Hindlimb muscle (tissue), 1 donor: ENCODE data around the gene SLC44A2. TPM values are rescaled to one million over a fixed set of nuclear protein-coding genes. Genes with fewer than 3 reads are reported as not detected.

Experiments
- DNase-seq: peaks from one replicate; pipeline ENCODE4 v3.0.0-alpha.2; 2013
- polyA plus RNA-seq: library from polyadenylated mRNA; unstranded; fragments of 120-200 nt; gene quantifications from one replicate; pipeline ENCODE4 v1.2.1, GENCODE V29; 2013; ENCODE audit not compliant: insufficient read length

SLC44A2 gene
- polyA plus RNA-seq, 1 donor: 184 TPM

DNA sequence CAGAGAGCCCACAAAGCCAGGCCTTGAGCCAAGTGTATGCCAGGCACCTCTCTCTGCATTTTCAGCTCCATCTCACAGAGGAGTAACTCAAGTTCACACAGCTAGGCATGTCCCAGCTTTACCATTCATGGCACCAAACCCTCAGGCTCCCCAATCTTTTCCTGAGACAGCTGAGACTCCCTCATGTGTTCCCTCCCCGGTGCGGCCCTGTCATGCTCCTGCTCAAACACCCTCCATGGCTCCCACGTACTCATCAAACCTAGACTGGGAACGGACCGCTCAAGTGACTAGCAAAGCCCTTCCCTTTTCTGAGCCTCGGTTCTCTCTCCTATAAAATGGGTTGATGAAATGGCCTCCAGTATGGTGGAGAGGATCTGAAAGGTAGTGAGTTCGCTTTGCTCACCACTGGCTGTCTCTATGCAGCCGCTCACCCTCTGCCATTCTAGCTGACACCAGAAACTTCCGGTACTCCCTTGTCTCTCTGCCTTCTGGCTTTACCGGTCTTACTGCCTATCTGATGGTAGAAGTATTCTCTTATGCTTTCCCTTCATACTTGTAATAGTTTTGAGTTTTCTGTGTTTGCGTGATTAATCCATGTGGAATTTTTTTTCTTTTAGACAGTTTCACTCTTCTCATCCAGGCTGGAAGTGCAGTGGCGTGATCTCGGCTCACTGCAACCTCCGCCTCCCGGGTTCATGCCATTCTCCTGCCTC lies 7.8 kb upstream of the SLC44A2 start:
- DNase-seq: no peak

DNA sequence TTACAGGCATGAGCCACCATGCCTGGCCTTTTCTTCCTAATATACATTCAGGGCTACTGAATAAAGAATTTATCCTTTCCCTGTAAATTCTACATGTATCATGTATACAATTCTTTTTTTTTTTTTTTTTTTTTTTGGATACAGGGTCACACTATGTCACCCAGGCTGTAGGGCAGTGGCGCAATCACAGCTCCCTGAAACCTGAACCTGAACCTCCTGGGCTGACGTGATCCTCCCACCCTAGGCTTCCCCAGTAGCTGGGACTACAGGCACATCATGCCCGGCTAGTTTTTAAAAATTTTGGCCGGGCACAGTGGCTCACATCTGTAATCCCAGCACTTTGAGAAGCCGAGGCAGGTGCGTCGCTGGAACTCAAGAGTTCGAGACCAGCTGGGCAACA lies 6.5 kb upstream of the SLC44A2 start:
- DNase-seq: no peak

DNA sequence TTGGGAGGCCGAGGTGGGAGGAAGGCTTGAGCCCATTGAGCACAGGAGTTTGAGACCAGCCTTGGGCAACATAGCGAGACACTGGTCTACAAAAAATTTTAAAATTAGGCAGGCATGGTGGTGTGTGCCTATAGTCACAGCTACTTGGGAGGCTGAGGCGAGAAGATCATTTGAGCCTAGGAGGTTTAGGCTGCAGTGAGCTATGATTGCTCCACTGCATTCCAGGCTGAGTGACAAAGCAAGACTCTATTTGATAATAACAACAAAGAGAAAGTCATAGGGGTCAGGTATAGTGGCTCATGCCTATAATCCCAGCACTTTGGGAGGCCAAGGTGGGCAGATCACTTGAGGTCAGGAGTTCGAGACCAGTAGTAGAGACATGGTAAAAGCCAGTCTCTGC lies 4.6 kb upstream of the SLC44A2 start:
- DNase-seq: no peak

DNA sequence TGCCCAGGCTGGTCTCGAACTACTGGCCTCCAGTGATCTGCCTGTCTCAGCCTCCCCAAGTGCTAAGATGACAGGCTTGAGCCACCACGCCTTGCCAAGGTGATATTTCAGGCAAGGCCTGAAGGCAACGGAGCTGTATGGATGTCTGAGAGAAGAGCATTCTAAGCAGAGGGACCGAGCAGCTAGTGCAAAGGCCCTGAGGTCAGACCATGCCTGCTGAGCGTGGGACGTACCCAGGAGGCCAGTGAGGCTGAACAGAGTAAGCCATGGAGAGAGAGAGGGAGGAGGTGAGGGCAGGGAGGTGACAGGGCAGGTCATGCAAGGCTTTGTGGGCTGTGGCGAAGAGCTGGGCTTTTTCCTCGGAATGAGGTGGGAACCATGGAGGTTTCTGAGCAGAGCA lies 3.4 kb upstream of the SLC44A2 start:
- DNase-seq: no peak

DNA sequence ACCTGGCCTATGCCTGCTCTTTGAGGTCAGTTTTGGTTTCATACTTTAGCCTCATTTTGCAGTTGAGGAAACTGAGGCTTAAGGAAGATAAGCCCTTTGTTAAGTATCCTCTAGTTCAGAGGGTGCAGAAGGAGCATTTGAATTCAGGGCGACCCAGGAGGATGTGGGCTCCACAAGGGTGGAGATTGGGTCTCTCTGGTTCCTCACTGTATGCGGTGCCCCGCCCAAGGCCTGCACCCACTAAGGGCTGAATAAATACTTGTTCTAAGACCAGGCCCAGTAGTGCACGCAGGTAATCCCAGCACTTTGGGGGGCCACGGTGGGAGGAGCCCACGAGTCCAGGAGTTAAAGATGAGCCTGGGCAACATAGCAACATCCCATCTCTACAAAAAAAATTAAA lies 768 bp upstream of the SLC44A2 start:
- no peak for DNase-seq

DNA sequence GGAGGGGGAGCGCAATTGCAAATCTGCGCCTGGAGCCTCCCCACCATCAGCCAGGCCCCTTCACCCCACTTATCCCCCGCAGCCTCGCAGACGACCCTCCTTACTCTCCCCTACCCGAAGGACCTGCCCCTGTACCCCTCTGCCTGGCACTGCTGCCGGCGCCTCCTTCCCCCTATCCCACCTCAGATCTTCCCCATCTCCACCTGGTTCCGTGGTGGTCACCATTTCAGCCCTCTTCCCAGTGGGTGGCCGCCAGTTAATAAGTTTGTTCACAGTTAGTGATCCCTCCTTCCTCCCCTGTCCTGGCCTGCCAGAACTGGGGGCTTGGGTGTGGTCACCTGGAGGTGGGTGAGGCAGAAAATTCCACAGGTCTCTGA lies 397 bp downstream of the SLC44A2 start:
- no peak for DNase-seq

DNA sequence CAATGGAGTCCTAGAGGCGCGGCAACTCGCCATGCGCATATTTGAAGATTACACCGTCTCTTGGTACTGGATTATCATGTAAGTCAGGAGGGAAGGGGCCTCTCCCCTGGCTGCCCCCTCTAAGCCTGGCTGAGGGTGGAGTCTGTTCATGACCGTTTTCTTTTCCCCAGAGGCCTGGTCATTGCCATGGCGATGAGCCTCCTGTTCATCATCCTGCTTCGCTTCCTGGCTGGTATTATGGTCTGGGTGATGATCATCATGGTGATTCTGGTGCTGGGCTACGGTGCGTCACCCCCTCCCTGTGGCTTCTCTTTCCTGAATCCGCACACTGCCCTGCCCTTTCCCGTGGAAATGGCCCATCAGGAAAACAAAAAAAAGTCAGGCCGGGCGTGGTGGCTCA lies 6.5 kb downstream of the SLC44A2 start:
- DNase-seq: no peak

DNA sequence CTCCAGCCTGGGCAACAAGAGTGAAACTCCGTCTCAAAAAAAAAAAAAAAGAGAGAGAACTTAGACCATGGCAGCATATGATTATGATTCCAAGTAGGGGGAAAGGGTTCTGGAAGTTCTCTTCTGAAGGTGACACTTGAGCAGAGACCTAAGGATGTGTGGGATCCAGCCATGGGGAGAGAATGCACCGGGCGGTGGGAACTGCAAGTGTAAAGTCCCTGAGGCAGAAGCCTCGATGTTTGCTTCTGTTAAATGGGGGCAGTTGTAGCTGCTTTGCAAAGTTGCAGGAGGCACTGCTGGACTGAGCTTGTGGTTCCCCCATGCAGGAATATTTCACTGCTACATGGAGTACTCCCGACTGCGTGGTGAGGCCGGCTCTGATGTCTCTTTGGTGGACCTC lies 9.1 kb downstream of the SLC44A2 start:
- DNase-seq: no peak

DNA sequence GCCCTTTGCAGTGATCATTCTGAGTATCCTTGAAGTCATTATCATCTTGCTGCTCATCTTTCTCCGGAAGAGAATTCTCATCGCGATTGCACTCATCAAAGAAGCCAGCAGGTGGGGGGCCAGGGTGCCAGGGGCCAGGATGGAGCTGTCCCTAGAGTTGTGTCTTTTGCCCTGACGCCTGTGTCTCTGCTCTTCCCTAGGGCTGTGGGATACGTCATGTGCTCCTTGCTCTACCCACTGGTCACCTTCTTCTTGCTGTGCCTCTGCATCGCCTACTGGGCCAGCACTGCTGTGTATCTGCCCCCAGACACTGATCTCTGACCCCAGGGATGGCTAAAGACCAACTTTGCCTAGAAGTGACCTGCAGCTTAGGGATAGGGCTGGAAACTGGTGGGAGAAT lies 9.6 kb downstream of the SLC44A2 start:
- DNase-seq: no peak

DNA sequence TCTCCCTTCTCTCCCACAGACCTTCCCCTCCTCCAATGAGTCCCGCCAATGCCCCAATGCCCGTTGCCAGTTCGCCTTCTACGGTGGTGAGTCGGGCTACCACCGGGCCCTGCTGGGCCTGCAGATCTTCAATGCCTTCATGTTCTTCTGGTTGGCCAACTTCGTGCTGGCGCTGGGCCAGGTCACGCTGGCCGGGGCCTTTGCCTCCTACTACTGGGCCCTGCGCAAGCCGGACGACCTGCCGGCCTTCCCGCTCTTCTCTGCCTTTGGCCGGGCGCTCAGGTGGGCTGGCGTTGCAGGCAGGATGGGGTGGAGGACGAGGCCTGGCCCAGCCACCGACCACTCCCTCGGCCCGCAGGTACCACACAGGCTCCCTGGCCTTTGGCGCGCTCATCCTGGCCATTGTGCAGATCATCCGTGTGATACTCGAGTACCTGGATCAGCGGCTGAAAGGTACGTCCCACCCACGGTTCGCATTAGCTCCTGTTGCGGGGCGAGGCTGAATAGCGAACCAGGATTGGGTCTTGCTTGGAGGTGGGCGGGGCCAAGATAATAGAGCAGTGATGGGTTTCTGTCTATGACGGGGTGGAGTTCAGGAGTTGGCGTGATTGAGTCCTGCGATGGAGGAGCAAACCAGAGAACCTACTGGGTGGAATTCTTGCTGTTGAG lies 11.1 kb downstream of the SLC44A2 start:
- DNase-seq: no peak

DNA sequence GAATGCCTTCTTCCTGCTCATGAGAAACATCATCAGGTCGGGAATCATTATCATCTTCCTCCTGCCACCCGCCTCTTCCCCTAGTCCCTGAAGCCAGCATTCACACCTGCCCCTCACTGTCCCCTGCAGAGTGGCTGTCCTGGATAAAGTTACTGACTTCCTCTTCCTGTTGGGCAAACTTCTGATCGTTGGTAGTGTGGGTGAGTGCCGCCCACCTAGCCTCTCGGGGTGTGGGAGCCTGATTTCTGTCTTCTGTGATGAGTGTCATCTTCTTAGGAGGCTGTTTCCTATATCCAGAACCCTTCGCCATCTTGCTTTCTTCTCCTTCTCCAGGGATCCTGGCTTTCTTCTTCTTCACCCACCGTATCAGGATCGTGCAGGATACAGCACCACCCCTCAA lies 12.5 kb downstream of the SLC44A2 start:
- no peak for DNase-seq

DNA sequence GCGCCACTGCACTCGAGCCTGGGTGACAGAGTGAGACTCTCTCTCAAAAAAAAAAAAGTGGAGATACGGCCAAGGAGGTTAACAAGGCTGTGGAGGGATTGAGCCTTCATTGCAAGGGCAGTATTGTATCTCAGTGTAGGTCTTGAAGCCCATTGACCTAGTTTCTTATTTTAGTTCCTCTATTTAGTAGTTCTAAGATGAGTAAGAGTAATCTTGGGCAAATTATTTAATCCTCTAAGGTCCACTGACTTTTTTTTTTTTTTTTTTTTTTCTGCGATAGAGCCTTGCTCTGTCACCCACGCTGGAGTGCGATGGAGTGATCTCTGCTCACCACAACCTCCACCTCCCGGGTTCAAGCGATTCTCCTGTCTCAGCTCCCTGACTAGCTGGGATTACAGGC lies 14.5 kb downstream of the SLC44A2 start:
- no peak for DNase-seq

DNA sequence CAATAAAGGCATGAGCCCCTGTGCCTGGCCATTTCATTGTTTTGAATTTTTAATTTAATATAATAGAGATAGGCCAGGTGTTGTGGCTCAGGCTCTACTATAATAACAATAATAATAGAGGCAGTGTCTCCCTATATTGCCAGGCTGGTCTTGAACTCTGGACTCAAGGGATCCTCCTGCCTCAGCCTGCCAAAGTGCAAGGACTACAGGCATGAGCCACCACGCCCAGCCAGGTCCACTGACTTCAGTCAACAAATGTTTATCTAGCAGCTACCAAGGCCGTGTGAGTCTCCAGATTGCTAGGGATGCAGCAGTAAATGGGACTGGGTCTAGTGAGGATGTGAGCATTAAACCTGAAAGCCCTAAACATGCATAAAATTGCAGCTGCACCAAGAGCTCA lies 15.0 kb downstream of the SLC44A2 start:
- no peak for DNase-seq

DNA sequence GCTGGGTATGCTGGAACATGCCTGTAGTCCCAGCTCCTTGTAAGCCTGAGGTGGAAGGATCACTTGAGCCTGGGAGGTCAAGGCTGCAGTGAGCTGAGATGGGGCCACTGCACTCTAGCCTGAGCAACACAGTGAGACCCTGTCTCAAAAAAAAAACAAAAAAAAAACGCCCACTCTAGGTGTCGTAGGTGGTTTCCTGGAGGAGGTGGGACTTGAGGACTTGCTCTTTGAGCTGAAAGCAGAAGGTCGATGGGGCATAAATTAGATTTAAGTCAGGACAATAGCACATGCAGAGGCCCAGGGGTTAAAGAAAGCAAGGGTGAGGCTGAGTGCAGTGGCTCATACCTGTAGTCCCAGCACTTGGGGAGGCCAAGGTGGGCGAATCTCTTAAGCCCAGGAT lies 15.9 kb downstream of the SLC44A2 start:
- no peak for DNase-seq

DNA sequence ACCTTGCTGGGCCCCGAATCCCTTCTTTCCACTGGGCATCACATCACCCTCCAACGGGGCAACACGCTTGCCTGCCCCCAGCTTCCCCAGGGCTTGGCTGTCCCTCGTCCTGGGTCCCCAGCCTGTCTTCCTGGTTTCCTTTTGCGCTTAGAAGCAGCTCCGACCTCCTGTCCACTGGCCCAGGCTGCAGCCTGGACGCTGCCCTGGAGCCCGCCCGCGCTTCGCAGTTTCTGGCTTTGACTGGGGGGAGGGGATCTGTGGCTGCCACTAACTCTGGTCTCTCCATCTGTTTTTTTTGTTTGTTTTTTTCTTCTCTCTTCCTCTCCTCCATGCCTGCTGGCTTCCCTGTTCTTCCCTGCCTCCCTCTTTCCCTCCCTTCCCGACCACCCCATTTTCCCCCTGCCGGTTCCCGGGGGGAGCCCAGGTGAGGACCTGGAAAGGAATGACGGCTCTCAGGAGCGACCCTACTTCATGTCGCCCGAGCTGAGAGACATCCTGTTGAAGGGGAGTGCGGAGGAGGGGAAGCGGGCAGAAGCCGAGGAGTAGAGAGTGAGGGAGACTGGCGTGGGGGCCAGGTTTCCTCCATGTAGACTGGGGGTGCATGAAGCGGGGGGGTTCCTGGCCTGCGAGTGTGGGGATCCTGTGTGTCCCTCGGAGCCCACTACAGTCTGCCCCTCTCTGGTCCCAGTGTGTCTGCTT lies 17.3 kb downstream of the SLC44A2 start:
- no peak for DNase-seq

DNA sequence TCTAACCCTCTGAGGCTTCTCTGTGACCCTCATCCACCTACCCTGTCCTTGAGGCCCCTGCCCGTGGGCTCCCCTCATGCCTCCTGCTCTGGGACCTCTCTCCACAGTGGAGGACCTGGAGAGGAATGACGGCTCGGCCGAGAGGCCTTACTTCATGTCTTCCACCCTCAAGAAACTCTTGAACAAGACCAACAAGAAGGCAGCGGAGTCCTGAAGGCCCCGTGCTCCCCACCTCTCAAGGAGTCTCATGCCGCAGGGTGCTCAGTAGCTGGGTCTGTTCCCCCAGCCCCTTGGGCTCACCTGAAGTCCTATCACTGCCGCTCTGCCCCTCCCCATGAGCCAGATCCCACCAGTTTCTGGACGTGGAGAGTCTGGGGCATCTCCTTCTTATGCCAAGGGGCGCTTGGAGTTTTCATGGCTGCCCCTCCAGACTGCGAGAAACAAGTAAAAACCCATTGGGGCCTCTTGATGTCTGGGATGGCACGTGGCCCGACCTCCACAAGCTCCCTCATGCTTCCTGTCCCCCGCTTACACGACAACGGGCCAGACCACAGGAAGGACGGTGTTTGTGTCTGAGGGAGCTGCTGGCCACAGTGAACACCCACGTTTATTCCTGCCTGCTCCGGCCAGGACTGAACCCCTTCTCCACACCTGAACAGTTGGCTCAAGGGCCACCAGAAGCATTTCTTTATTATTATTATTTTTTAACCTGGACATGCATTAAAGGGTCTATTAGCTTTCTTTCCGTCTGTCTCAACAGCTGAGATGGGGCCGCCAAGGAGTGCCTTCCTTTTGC lies 18.0 kb downstream of the SLC44A2 start:
- DNase-seq: no peak

DNA sequence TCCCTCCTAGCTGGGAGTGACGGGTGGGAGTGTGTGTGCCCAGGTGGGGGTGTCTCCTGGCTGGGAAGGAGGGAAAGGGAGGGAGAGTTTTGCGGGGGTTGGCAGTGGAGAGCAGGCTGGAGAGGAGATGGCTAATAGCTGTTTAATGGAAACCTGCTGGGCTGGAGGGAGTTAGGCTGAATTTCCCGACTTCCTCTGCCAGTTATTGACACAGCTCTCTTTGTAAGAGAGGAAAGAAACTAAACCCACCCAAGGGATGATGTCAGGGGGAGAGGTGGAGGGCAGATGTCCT lies 18.6 kb downstream of the SLC44A2 start:
- DNase-seq: peak; percentile 86

DNA sequence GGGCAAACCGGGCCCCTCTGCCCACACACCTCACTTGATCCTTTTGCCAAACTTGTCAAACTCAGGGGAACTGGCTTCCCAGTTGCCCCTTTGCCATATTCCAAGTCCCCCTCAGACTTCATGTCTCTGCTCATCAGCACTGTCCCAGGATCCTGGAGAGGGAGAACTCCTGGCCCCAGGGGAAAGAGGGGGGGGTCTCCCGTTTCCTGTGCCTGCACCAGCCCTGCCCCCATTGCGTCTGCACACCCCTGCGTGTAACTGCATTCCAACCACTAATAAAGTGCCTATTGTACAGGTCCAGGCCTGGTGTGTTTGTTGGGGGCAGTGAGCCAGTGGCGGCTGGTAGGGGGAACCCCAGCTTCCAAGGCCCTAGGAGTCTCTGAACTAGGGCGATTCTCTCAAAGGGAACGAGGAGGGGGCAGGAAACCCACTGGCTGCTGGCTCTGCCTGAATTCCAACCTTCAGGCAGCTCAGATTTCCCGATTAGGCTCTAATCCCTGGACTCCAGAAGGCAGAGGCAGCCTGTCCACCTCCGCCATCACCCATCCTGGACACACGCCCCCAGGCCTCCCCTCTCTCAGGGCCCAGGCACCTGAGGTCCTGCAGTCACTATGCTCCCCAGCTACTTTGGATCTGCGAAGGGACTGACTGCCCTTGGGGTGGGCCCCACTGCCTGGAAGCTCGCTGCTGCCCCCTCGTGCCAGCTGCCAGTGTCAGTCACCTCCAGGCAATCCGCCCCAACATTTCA lies 19.1 kb downstream of the SLC44A2 start:
- DNase-seq: peak; percentile 87

DNA sequence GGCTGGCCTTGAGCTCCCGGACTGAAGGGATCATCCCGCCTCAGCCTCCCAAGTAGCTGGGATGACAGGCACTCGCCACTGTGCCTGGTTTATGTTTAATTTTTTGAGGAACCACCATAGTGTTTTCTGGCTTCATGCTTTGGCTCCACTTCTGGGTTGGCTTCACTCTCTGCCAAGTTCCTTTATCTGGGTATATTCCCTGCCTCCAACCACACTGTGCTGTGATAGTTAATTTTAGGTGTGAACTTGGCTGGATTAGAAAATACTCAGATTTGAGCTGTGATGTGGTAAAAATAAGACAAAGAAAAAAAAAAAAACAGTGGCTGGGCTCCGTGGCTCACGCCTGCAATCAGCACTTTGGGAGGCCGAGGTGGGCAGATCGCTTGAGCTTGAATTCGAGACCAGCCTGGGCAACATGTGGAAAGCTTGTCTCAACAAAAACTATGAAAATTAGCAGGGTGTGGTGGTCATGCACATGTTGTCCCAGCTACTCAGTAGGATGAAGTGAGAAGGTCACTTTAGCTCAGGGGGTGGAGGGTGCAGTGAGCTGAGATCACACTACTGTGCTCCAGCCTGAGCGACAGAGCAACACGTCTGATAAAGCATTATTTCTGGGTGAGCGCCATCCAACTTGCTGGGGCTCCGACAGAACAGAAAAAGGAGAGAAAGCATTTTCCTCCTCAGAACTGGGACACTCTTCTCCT lies 21.3 kb downstream of the SLC44A2 start:
- DNase-seq: no peak

DNA sequence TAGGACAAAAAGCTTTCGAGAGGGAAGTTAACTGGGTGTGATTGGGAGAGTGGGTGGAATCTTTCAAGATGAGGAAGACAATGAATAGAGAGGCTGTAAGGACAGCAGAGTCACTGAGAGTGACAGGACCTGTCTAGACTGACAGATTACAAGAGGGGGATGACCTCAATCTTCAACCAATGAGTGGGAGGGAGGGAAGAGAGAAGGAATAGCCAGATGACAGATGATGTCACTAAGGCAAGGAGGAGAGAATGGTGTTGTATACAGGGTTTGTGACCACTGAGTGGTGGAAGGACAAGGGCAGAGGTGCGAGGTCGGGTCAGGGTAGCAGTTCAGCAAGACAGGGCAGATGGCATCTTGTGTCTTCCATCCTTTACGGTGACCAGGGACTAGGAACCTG lies 23.0 kb downstream of the SLC44A2 start:
- no peak for DNase-seq

DNA sequence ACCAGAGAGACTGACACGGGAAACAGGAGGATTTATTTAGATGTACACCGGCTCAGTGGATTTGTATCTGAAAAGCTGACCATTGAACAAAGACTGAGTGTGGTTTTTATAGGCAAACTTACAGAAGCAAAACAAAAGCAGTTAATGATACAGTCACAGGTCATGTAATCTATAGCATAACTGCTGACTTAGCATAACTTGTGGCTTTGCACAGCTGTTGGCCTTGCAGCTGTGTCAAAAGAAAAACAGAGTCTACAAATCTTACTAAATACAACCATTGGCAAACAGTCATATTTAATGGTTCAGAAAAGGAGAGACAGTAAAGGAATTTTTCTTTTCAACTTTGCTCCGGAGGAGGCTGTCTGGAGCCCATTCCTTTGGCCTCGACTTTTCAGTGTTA lies 26.5 kb downstream of the SLC44A2 start:
- no peak for DNase-seq

DNA sequence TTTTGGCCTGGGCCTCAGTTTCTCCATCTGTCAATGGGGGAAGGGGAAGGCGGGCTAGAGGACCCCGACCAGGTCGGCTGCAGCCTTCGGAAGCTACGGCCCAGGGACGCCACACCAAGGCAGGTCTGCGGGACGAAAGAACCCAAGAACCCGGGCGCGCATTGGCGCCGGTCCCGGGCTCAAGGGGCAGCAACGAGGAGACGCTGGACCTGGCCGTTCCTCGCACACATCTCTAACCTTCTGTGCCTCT lies 28.1 kb downstream of the SLC44A2 start:
- DNase-seq: no peak
